H9 (cell line): ENCODE results near the gene OMG. TPM values are rescaled to one million over a fixed set of nuclear protein-coding genes. Genes with fewer than 3 reads are reported as not detected.

Experiments used
- DNase-seq: peaks from one replicate; pipeline ENCODE4 v3.0.0-alpha.2; 2017
- H2AFZ ChIP-seq: one replicate; pipeline ENCODE4 v1.6.1; 2013; ENCODE audit warnings: mild to moderate bottlenecking, low read length, control low read depth, moderate library complexity
- H2AK5ac ChIP-seq: 2 replicates; pipeline ENCODE4 v1.6.1; 2013; ENCODE audit warnings: low read length, control low read depth, mixed read lengths; ENCODE audit not compliant: insufficient read length
- H2BK120ac ChIP-seq: one replicate; pipeline ENCODE4 v1.6.1; 2013; ENCODE audit warnings: low read depth, mild to moderate bottlenecking, low read length, control low read depth, inconsistent platforms; ENCODE audit not compliant: poor library complexity, severe bottlenecking
- H2BK12ac ChIP-seq: 2 replicates; pipeline ENCODE4 v1.6.1; 2013; ENCODE audit warnings: low read length, control low read depth, mixed read lengths, low read depth; ENCODE audit not compliant: insufficient read length
- H2BK15ac ChIP-seq: 2 replicates; pipeline ENCODE4 v1.6.1; 2013; ENCODE audit warnings: low read depth, low read length, control low read depth
- H2BK20ac ChIP-seq: one replicate; pipeline ENCODE4 v1.6.1; 2013; ENCODE audit warnings: low read depth, mild to moderate bottlenecking, low read length, control low read depth, inconsistent platforms; ENCODE audit not compliant: poor library complexity, severe bottlenecking
- H2BK5ac ChIP-seq: 2 replicates; pipeline ENCODE4 v1.6.1; 2013; ENCODE audit warnings: low read length, control low read depth, mixed read lengths; ENCODE audit not compliant: insufficient read length
- H3K14ac ChIP-seq: 2 replicates; pipeline ENCODE4 v1.6.1; 2013; ENCODE audit warnings: low read length, control low read depth; ENCODE audit not compliant: insufficient read depth
- H3K18ac ChIP-seq: 2 replicates; pipeline ENCODE4 v1.6.1; 2013; ENCODE audit warnings: low read depth, mild to moderate bottlenecking, mixed read lengths, low read length, control low read depth; ENCODE audit not compliant: insufficient read length
- H3K23ac ChIP-seq: 2 replicates; pipeline ENCODE4 v1.6.1; 2013; ENCODE audit warnings: low read length, control low read depth, mixed read lengths, low read depth; ENCODE audit not compliant: insufficient read length
- H3K23me2 ChIP-seq: 2 replicates; pipeline ENCODE4 v1.6.1; 2013; ENCODE audit warnings: low read depth, mild to moderate bottlenecking, mixed read lengths, low read length, control low read depth; ENCODE audit not compliant: insufficient read length, poor library complexity, severe bottlenecking
- H3K27ac ChIP-seq: 2 replicates; pipeline ENCODE4 v1.5.1; 2013; ENCODE audit warnings: low read length, control low read depth, mixed read lengths, low read depth; ENCODE audit not compliant: insufficient read length
- H3K27me3 ChIP-seq: 2 replicates; pipeline ENCODE4 v1.6.1; 2013; ENCODE audit warnings: low read length, control low read depth, inconsistent platforms; ENCODE audit not compliant: insufficient read depth
- H3K4ac ChIP-seq: 2 replicates; pipeline ENCODE4 v1.6.1; 2013; ENCODE audit warnings: low read depth, mild to moderate bottlenecking, control low read depth, inconsistent platforms, low read length, moderate library complexity
- H3K4me1 ChIP-seq: 2 replicates; pipeline ENCODE4 v1.6.1; 2013; ENCODE audit warnings: low read length, control low read depth, inconsistent platforms; ENCODE audit not compliant: insufficient read depth
- H3K4me2 ChIP-seq: 2 replicates; pipeline ENCODE4 v1.6.1; 2013; ENCODE audit warnings: low read length, control low read depth, mixed read lengths; ENCODE audit not compliant: insufficient read length, insufficient read depth
- H3K56ac ChIP-seq: 2 replicates; pipeline ENCODE4 v1.6.1; 2013; ENCODE audit warnings: low read depth, mild to moderate bottlenecking, mixed read lengths, low read length, control low read depth; ENCODE audit not compliant: insufficient read length
- H3K79me1 ChIP-seq: 2 replicates; pipeline ENCODE4 v1.6.1; 2013; ENCODE audit warnings: low read depth, mild to moderate bottlenecking, moderate library complexity, low read length, control low read depth, inconsistent platforms; ENCODE audit not compliant: insufficient read depth, poor library complexity, severe bottlenecking
- H3K79me2 ChIP-seq: 2 replicates; pipeline ENCODE4 v1.6.1; 2013; ENCODE audit warnings: low read length, control low read depth, inconsistent platforms; ENCODE audit not compliant: insufficient read depth
- H3K9ac ChIP-seq: 2 replicates; pipeline ENCODE4 v1.6.1; 2013; ENCODE audit warnings: low read length, control low read depth, mixed read lengths; ENCODE audit not compliant: insufficient read length; ENCODE audit errors: extremely low read depth
- H3K9me3 ChIP-seq: one replicate; pipeline ENCODE4 v1.6.1; 2013; ENCODE audit warnings: low read depth, low read length, inconsistent platforms; ENCODE audit not compliant: control insufficient read depth
- H3T11ph ChIP-seq: one replicate; pipeline ENCODE4 v1.6.1; 2013; ENCODE audit warnings: mild to moderate bottlenecking, low read length, control low read depth, inconsistent platforms
- H4K20me1 ChIP-seq: one replicate; pipeline ENCODE4 v1.6.1; 2013; ENCODE audit not compliant: control insufficient read depth, insufficient read length, insufficient read depth
- H4K5ac ChIP-seq: 2 replicates; pipeline ENCODE4 v1.6.1; 2013; ENCODE audit warnings: low read depth, mild to moderate bottlenecking, mixed read lengths, low read length, control low read depth; ENCODE audit not compliant: insufficient read length
- H4K8ac ChIP-seq: replicated peaks from 2 replicates; pipeline ENCODE4 v1.6.1; 2013; ENCODE audit warnings: low read length, control low read depth, mixed read lengths, low read depth; ENCODE audit not compliant: insufficient read length
- H4K91ac ChIP-seq: 2 replicates; pipeline ENCODE4 v1.6.1; 2013; ENCODE audit warnings: low read depth, mild to moderate bottlenecking, moderate library complexity, mixed read lengths, low read length, control low read depth; ENCODE audit not compliant: insufficient read length
- H3K27ac Mint-ChIP-seq, 3 experiments: 2 replicates in 2 of 3; 3 replicates in 1 of 3; pipeline ENCODE4 v1.8.0; 2020 to 2021; ENCODE audit warnings: mixed read lengths in 3 of 3, mild to moderate bottlenecking in 1 of 3, moderate library complexity in 1 of 3
- H3K27me3 Mint-ChIP-seq: 2 replicates; pipeline ENCODE4 v1.8.0; 2021; ENCODE audit warnings: low read depth, mild to moderate bottlenecking, moderate library complexity, mixed read lengths
- H3K36me3 Mint-ChIP-seq, 3 experiments: 2 replicates in 2 of 3; 3 replicates in 1 of 3; pipeline ENCODE4 v1.8.0; 2020 to 2021; ENCODE audit warnings: low read depth in 3 of 3, mixed read lengths in 3 of 3; ENCODE audit not compliant: insufficient read depth in 1 of 3
- H3K4me1 Mint-ChIP-seq, 2 experiments: 2 replicates each; pipeline ENCODE4 v1.8.0; 2020; ENCODE audit warnings: mixed read lengths in 2 of 2
- H3K4me3 Mint-ChIP-seq, 2 experiments: 2 replicates in 1 of 2; 3 replicates in 1 of 2; pipeline ENCODE4 v1.8.0; 2020 to 2021; ENCODE audit warnings: mild to moderate bottlenecking in 2 of 2, mixed read lengths in 2 of 2, moderate library complexity in 1 of 2
- H3K9me3 Mint-ChIP-seq, 2 experiments: 2 replicates in 1 of 2; 3 replicates in 1 of 2; pipeline ENCODE4 v1.8.0; 2020; ENCODE audit warnings: mild to moderate bottlenecking in 2 of 2, mixed read lengths in 2 of 2, moderate library complexity in 1 of 2
- CTCF ChIP-seq: fragments of 200-600 bp; sonication (generic); conservative IDR thresholded peaks from 3 replicates; pipeline ENCODE4 v1.8.0; 2021; ENCODE audit warnings: antibody characterized with exemption, mild to moderate bottlenecking
- WGBS: extraction: QIAGEN DNeasy Blood & Tissue Kit; methylation state at CpG from one replicate; pipeline ENCODE4 v1.1.7; 2013; ENCODE audit warnings: missing lambda C conversion rate, low lambda C conversion rate, mixed read lengths; ENCODE audit not compliant: insufficient read length; ENCODE audit errors: extremely low coverage; 5-methylcytosine and 5-hydroxymethylcytosine counted together
- total RNA-seq: library from RNA; stranded (reverse); gene quantifications from 2 replicates; pipeline ENCODE4 v1.2.1, GENCODE V29; 2021

Gene OMG
- total RNA-seq, 1 experiment from 2014 or later = not detected

- Histone ChIP-seq H2BK12ac (no peak overlapping the region), H2BK120ac (no peak overlapping the region), H3K56ac (no peak overlapping the region), H3K27ac (no peak overlapping the region), H3K23me2 (no peaks in the 10 kb centered on the region), H2BK15ac (no peak overlapping the region), H3K9me3 (no peaks in the 10 kb centered on the region), H4K91ac (no peak overlapping the region), H3K14ac (no peak overlapping the region), H3K79me2 (no peaks in the 10 kb centered on the region), H3K27me3 (no peaks in the 10 kb centered on the region), H4K8ac (no peak overlapping the region), H3K4ac (no peak overlapping the region), H2AFZ (no peak overlapping the region), H3K4me1 (no peaks in the 10 kb centered on the region), H3K18ac (no peak overlapping the region), H3K79me1 (no peaks in the 10 kb centered on the region), H2BK5ac (no peak overlapping the region), H3K9ac (no peak overlapping the region), H3K4me2 (no peak overlapping the region), H2AK5ac (no peak overlapping the region), H4K5ac (no peak overlapping the region), H3T11ph (no peak overlapping the region), H3K23ac (no peak overlapping the region), H2BK20ac (no peak overlapping the region), H4K20me1 (no peaks in the 10 kb centered on the region)
- Mint-ChIP-seq H3K4me3 (no peak overlapping the region), H3K27me3 (no peaks in the 10 kb centered on the region), H3K4me1 (peaks cover 5 to 8% of the 10 kb centered on the region in 2 experiments), H3K36me3 (peaks cover 0 to 1% (median 0%) of the 10 kb centered on the region in 3 experiments; a peak in 2 of 7 replicates), H3K9me3 (no peaks in the 10 kb centered on the region), H3K27ac (no peak overlapping the region)
- no peak for DNase-seq
- TF ChIP-seq CTCF = no peak
- no CpG with 5 or more reads among the region's 1 CpG for WGBS
These were observed 23.8 kb upstream of the OMG start for GRCh38 chr17:31320791-31321190.
